WI38 (cell line): Measurements from ENCODE around the gene RNU7-1.

Source experiments
- H3K4me3 ChIP-seq: 2 replicates; pipeline ENCODE4 v1.5.1; 2011; ENCODE audit warnings: low read depth, mild to moderate bottlenecking, control low read depth, low read length
- TF ChIP-seq, protein P1 (sequence below): IDR thresholded peaks from 2 replicates; pipeline ENCODE4 v1.5.1; 2012; ENCODE audit warnings: low read depth, mild to moderate bottlenecking, control low read depth, low read length

Gene RNU7-1

DNA sequence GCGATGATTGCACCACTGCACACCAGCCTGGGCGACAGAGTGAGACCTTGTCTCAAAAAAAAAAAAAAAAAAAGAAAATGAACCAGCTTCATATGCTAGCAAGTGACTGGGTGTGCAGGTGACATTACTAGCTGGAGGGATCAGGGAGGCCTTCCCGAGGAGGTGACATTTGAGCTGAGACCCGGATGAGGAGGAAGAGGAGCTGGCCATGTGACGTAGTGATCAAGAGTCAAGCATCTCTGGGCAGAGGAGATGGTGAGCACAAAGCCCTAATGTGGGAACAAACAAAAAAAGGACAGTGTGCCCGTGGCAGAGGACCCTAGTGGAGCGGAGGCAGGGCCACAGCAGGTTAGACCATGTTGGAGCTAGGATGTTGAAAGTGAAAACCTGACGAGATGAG, 4.0 kb downstream of the RNU7-1 start:
- H3K4me3 ChIP-seq, result no peak overlapping the region
- TF ChIP-seq, protein P1, sequence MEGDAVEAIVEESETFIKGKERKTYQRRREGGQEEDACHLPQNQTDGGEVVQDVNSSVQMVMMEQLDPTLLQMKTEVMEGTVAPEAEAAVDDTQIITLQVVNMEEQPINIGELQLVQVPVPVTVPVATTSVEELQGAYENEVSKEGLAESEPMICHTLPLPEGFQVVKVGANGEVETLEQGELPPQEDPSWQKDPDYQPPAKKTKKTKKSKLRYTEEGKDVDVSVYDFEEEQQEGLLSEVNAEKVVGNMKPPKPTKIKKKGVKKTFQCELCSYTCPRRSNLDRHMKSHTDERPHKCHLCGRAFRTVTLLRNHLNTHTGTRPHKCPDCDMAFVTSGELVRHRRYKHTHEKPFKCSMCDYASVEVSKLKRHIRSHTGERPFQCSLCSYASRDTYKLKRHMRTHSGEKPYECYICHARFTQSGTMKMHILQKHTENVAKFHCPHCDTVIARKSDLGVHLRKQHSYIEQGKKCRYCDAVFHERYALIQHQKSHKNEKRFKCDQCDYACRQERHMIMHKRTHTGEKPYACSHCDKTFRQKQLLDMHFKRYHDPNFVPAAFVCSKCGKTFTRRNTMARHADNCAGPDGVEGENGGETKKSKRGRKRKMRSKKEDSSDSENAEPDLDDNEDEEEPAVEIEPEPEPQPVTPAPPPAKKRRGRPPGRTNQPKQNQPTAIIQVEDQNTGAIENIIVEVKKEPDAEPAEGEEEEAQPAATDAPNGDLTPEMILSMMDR, result no peak

DNA sequence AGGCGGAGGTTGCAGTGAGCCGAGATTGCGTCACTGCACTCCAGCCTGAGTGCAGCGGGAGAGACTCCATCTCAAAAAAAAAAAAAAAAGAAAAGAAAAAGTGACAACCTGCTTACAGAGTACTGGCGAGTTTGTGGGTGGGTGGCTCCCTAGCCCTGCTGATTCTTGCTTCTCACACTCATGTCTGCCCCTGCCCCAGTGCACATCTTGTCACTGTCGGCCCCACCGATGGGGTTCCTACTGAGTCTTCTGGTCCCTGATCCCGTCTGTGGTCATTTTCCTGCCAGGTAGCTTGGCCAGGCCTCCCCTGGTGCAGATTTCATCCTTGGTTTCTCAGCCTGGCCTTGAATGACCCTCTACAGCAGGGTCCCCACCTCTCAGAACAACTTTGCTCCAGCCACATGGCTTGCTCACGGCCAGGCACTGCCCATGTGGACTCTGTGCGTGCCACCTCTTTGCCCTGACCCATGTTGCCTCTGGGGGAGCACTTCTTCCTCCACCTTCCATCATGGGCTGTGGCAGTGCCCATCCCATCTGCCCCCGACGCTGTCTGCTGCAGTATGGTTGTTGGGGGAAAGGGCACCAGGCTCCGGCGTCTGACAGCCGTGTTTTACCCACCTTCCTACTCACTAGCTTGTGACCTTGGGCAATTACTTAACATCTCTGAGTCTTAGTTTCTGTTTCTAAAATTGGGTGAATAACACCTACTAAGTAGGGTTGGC, 5.4 kb downstream of the RNU7-1 start:
- H3K4me3 ChIP-seq, result no peak overlapping the region
- TF ChIP-seq, protein P1, result no peak

DNA sequence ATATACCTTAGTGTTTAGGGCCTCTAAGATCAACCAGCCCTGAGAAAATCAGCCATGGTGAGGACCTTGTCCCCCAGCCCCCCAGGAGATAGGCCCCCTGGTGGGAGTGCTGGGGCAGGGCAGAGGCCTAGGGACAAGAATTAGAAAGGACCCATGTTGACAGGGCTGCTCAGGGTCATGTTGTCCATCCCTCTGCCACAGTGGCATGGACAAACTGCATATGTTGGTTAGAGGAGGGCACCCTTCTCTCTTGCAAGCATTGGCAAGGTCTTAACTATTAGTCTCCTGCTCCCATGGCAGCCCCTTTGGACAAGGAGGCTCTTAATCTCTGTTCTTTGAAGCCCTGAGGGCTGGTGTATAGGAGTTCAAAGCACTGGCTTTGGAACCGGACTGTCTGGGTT, 6.8 kb downstream of the RNU7-1 start:
- TF ChIP-seq, protein P1, result 0 out of 2 replicates have a peak, but pooled peaks have one; percentile 18
- H3K4me3 ChIP-seq, result no peak overlapping the region

DNA sequence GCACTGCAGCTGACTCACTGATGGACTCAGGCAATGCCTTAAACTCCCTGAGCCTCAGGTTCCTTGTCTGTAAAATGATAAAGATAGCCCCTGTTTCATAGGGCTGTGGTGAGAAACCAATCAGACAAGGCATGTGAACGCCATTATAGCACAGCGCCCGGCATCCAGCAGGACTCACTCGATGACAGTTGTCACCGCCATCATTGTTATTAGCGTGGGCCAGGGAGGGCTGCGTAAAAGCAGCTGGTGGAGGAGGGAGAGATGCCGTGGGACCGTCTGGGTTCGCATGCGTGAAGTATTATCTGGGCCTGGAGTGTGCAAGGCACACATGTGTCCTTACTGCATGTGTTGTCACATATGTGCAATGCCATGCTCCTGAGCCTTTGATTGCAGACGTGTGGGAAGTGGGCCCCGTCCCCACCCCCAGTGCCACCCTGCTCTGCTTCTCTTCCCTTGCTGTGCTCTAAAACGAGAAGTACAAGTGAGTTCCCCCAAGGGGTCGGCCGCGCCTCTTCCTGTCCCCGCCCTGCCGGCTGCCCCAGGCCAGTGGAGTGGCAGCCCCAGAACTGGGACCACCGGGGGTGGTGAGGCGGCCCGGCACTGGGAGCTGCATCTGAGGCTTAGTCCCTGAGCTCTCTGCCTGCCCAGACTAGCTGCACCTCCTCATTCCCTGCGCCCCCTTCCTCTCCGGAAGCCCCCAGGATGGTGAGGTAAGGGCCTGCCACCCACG, 7.4 kb downstream of the RNU7-1 start, which contains the start of gene PTPN6:
Gene PTPN6 (plus strand): TSS at position 546 of the 730 bp plus-strand sequence. CDS start 157 bp downstream, at position 703.
- no peak within 1 kb of the TSS for H3K4me3 ChIP-seq
- TF ChIP-seq, protein P1, result no peak

DNA sequence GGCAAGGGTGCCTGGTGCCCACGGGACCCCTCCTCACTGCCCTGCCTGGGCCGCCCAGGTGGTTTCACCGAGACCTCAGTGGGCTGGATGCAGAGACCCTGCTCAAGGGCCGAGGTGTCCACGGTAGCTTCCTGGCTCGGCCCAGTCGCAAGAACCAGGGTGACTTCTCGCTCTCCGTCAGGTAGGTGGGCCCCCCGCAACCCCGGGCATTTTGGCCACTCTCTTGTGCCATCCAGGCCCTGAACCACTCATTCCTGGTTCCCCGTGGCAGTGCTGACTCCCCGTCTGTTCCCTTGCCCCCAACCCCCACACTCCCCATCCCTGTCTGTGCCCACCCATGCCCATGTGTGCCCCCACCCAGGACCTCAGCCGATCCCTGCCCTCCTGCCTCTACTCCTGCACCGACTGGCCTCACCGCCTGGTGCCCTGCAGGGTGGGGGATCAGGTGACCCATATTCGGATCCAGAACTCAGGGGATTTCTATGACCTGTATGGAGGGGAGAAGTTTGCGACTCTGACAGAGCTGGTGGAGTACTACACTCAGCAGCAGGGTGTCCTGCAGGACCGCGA, 8.0 kb downstream of the RNU7-1 start:
- no peak overlapping the region for H3K4me3 ChIP-seq

DNA sequence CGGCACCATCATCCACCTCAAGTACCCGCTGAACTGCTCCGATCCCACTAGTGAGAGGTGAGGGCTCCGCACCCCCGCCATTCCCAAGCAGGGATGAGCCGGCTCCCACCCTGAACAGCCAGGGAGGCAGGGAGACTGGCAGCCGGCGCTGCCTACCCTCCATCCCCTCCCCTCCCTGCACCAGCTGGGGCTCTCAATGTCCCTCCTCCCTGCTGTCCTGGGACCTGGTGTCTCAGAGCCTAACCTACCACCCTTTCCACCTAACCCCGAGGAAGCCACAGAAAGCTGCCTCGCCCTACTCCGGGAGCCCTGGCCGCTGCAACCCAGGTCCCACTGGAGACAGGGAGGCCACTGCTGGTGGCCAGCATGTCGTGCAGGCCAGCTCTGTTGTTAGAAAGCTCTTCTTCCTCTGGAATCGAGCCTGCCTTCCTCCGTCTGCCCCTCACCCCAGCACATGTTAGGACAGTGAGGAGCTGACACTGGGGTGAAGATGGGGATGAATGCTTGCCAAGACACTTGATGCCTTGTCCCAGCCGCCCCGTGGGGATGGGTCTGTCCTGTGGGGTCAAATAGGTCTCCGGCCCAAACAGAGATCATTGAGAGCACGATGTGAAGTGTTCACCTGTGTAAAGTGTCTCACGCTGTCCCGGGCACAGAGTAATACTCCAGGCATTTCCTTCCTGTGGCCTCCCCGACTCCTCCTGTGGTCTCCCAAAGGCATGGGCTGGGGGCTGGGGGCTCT, 8.7 kb downstream of the RNU7-1 start:
- TF ChIP-seq, protein P1, result no peak
- H3K4me3 ChIP-seq, result no peak overlapping the region

More for the DNA sequence above, 8.0 kb downstream of the RNU7-1 start:
- TF ChIP-seq, protein P1, result no peak
